Brain microvascular endothelial cell (primary cell): ENCODE results near the gene TYRO3.

ENCODE experiments used
- DNase-seq: peaks from one replicate; pipeline ENCODE4 v3.0.0-alpha.2; 2020
- H3K27ac ChIP-seq: fragments of 250-450 bp; sonication (Bioruptor Pico); 2 replicates; pipeline ENCODE4 v1.5.1; 2020; ENCODE audit warnings: mild to moderate bottlenecking, moderate library complexity
- H3K27me3 ChIP-seq: fragments of 250-450 bp; sonication (Bioruptor Pico); replicated peaks from 2 replicates; pipeline ENCODE4 v1.5.1; 2020; ENCODE audit warnings: mild to moderate bottlenecking
- H3K36me3 ChIP-seq: fragments of 250-450 bp; sonication (Bioruptor Pico); replicated peaks from 2 replicates; pipeline ENCODE4 v1.5.1; 2020; ENCODE audit warnings: mild to moderate bottlenecking
- H3K4me3 ChIP-seq: 2 replicates; pipeline ENCODE4 v1.5.1; 2011; ENCODE audit warnings: low read depth, mild to moderate bottlenecking, control low read depth, low read length, moderate library complexity
- in situ Hi-C: cut with HindIII; loops from 2 replicates; pipeline ENCODE4 v1.10.0; 2017; ENCODE audit warnings: low sequenced_read_pairs, low pct_ligation_motif_present
- TF ChIP-seq, protein P1 (sequence below): IDR thresholded peaks from 2 replicates; pipeline ENCODE4 v1.5.1; 2011; ENCODE audit warnings: low read depth, mild to moderate bottlenecking, moderate library complexity, low read length, control low read depth, inconsistent platforms; ENCODE audit errors: missing control alignments

TYRO3 gene

DNA sequence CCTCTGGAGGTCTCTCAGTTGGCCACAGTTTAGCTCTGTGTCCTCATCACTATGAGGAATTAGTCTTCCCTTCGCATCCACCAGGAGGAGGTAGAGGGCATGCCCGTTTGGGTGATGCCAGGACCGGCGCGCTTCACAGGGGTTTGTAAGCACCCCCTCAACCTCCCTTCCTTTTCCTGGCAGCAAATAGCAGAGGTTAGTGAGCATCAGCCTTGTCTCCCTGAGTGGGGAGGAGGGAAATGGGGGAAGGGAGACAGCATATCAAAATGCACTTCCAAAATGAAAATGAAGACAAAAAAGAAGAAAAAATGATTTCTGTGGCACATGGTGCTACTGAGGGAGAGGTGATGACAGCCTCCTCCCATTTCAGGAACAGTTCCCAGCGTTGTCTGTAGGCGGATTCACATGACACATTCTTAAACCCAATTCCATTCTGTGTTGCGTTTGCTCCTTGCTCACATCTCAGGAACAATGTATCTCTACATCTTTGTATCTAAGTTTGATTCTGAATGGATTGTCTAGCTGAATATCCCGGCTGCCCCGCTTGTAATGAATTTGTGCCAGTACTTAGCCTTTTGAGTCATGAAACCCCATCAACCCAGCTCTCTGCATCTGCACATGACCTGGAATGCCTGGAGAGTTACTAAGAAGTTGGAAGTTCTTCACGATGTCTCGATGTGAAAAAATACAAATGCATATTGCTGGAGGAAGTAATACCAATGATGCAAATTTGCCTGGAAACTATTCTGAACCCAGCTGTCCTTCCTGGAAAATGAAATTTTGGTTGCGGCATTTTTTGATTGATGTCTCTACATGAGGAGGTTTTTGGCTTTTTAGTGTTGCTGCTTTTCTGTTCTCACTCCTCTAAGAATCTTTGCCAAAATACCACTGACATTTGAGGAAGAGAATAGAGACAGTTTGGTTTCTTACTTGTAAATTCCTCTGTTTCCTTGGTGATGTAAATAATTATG is 45.2 kb downstream of the TYRO3 start:
- TF ChIP-seq, protein P1, sequence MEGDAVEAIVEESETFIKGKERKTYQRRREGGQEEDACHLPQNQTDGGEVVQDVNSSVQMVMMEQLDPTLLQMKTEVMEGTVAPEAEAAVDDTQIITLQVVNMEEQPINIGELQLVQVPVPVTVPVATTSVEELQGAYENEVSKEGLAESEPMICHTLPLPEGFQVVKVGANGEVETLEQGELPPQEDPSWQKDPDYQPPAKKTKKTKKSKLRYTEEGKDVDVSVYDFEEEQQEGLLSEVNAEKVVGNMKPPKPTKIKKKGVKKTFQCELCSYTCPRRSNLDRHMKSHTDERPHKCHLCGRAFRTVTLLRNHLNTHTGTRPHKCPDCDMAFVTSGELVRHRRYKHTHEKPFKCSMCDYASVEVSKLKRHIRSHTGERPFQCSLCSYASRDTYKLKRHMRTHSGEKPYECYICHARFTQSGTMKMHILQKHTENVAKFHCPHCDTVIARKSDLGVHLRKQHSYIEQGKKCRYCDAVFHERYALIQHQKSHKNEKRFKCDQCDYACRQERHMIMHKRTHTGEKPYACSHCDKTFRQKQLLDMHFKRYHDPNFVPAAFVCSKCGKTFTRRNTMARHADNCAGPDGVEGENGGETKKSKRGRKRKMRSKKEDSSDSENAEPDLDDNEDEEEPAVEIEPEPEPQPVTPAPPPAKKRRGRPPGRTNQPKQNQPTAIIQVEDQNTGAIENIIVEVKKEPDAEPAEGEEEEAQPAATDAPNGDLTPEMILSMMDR = peak; percentile 90
- DNase-seq = peak; percentile 73
- Histone ChIP-seq H3K27ac (peak overlapping the region; percentile 9), H3K4me3 (peak overlapping the region; percentile 36), H3K36me3 (no peaks in the 10 kb centered on the region), H3K27me3 (no peaks in the 10 kb centered on the region)
- in situ Hi-C loops = no loop called here

DNA sequence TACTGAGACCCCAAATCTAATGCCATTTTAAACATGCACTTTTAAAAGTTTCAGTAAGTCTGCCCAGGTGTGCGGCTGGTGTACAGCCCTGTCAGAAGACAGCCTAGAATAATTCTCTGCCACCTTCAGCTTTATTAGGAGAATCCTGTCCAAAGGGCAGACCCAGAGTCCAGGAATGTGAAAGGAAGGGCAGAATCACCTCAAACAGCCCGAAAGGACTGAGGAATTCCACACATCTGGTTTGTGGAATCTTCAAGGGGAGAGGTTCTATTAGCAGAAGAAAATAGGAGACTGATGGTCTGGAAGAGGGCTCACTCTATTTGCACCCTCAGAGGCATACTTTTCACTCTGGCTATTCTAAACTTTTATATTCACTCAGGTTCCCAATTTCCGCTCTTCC is 46.6 kb downstream of the TYRO3 start:
- in situ Hi-C loops = no loop called here
- H3K27me3 ChIP-seq = no peaks in the 10 kb centered on the region
- DNase-seq = no peak
- no peak overlapping the region for H3K4me3 ChIP-seq
- no peak overlapping the region for H3K27ac ChIP-seq
- no peaks in the 10 kb centered on the region for H3K36me3 ChIP-seq
- TF ChIP-seq, protein P1 = no peak

DNA sequence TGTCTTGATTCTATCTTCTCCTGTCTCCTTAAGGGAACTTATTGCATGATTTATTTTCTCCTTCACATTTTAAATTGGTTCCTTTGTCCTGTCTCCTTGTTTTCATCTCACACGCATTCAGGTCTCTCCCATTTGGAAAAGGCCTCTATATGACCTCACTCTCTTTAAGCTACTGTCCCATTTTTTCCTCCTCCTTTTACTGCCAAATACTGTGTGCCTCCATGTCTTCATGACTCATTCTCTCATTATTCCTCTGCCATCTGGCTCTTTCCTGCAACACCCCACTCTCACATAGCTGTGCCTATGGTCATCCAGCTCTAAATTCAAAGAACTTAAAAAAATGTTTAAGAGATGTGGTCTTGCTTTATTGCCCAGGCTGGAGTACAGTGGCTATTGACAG is 48.0 kb downstream of the TYRO3 start:
- in situ Hi-C loops = no loop called here
- H3K36me3 ChIP-seq = no peaks in the 10 kb centered on the region
- H3K27me3 ChIP-seq = no peaks in the 10 kb centered on the region
- peak; percentile 53 for DNase-seq
- H3K27ac ChIP-seq = no peak overlapping the region
- H3K4me3 ChIP-seq = no peak overlapping the region
- TF ChIP-seq, protein P1 = no peak

DNA sequence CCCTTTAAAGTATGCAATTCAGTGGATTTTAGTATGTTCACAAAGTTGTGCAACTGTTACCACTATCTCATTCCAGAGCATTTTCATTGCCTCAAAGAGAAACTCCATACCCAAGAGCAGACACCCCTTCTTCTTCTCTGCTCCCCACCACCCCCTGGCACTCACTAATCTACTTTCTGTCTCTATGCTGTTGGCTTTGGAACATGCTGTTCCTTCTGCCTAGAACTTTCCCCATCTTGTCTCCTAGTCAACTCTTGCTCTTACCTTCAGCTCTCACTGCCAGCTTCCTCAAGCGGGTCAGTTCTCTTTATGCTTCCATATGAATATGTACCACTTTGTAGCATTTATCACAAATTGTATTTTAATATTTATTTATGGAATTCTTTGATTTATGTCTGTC is 50.1 kb downstream of the TYRO3 start:
- Histone ChIP-seq H3K36me3 (no peaks in the 10 kb centered on the region), H3K27ac (no peak overlapping the region), H3K4me3 (no peak overlapping the region), H3K27me3 (no peaks in the 10 kb centered on the region)
- in situ Hi-C loops = no loop called here
- TF ChIP-seq, protein P1 = no peak
- DNase-seq = no peak

DNA sequence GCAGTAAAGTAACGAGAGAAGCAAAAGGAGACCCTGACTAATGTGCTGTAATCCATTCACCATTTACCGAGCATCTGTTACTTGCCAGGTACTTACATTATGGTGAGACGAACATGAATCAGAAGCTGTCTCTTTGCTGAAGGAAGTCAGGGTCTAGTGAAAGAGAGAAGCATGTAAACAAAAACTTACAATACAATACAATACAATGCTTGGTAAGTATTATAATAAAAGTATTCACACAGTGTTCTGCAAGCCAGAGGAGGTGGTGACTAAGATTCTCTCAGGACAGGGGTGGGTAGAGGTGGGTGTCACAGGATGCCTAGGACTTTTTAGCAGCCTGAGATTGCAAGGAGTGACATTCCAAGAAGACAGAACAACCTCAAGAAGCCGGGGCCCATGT is 51.0 kb downstream of the TYRO3 start:
- in situ Hi-C loops = no loop called here
- TF ChIP-seq, protein P1 = no peak

More for the DNA sequence above, 51.0 kb downstream of the TYRO3 start:
- H3K27ac ChIP-seq = no peak overlapping the region
- no peak overlapping the region for H3K4me3 ChIP-seq
- H3K27me3 ChIP-seq = no peaks in the 10 kb centered on the region
- no peak for DNase-seq
- no peaks in the 10 kb centered on the region for H3K36me3 ChIP-seq
